GM12878 (cell line): ENCODE results near the gene OPN5. TPM values are rescaled to one million over a fixed set of nuclear protein-coding genes. Genes with fewer than 3 reads are reported as not detected.
"Not testable (repeated sequence)": the region's sequence is repeated elsewhere in the genome, so short reads cannot be mapped to it uniquely, and the experiment has no call there.

ENCODE experiments used
- ATAC-seq: fragments of 200-7000 bp; cut with Tn5 transposase; 3 replicates; pipeline ENCODE4 v1.9.1; 2020; ENCODE audit warnings: mild to moderate bottlenecking, moderate library complexity
- BruUV-seq: library from RNA; stranded (reverse); fragments of 400-500 nt; replicated peaks from 2 replicates; lab custom pipeline; 2021; lab: Mats Ljungman, UMichigan
- CTCF ChIA-PET: fragments of 300-600 bp; sonication (Branson Sonifier 250); formaldehyde crosslinking; extraction: SDS; loops from one replicate; lab custom pipeline; 2021; ENCODE audit warnings: inconsistent platforms; lab: Yijun Ruan, JAX
- POLR2A ChIA-PET: fragments of 350-600 bp; formaldehyde crosslinking; extraction: SDS; loops from one replicate; lab custom pipeline; 2021; ENCODE audit warnings: inconsistent platforms; lab: Charles Lee
- RAD21 ChIA-PET: fragments of 300-600 bp; sonication (Branson Sonifier 250); formaldehyde crosslinking; loops from one replicate; lab custom pipeline; 2023; ENCODE audit warnings: antibody characterized with exemption; ENCODE audit not compliant: unreplicated experiment; lab: Charles Lee
- SMC1A ChIA-PET: fragments of 300-600 bp; sonication (Branson Sonifier 250); formaldehyde crosslinking; loops from one replicate; lab custom pipeline; 2023; ENCODE audit not compliant: unreplicated experiment, uncharacterized antibody; lab: Charles Lee
- DNase-seq: peaks from one replicate; pipeline ENCODE4 v3.0.0-alpha.2; 2011; ENCODE audit warnings: low read depth, low spot score
- FAIRE-seq: peaks from 3 replicates; lab custom pipeline; 2011; peaks lifted over from hg19 to GRCh38; lab: Jason Lieb, UNC
- H2AFZ ChIP-seq: 2 replicates; pipeline ENCODE4 v1.6.0; 2011; ENCODE audit warnings: low read depth, low read length, control low read depth; ENCODE audit not compliant: control insufficient read depth
- H3K27ac ChIP-seq: 2 replicates; pipeline ENCODE4 v1.5.1; 2011; ENCODE audit warnings: control low read depth; ENCODE audit not compliant: control insufficient read depth, insufficient read depth
- H3K27me3 ChIP-seq, 2 experiments: replicated peaks in 1 of 2; 2 replicates each; pipeline versions ENCODE4 v1.6.0 to v1.6.1; 2011; ENCODE audit warnings: low read length in 1 of 2; ENCODE audit not compliant: control insufficient read depth in 2 of 2, insufficient read depth in 2 of 2
- H3K36me3 ChIP-seq, 2 experiments: 2 replicates each; pipeline ENCODE4 v1.5.1; 2011; ENCODE audit warnings: low read length in 1 of 2; ENCODE audit not compliant: control insufficient read depth in 2 of 2, insufficient read depth in 2 of 2
- H3K4me1 ChIP-seq: 2 replicates; pipeline ENCODE4 v1.6.1; 2011; ENCODE audit warnings: mild to moderate bottlenecking, low read length, moderate library complexity, mixed read lengths; ENCODE audit not compliant: control insufficient read depth, insufficient read depth
- H3K4me2 ChIP-seq: 2 replicates; pipeline ENCODE4 v1.6.0; 2011; ENCODE audit warnings: control low read depth; ENCODE audit not compliant: control insufficient read depth, insufficient read depth
- H3K4me3 ChIP-seq: fragments of 200-600 bp; sonication (generic); 2 replicates; pipeline ENCODE4 v1.5.1; 2016
- H3K79me2 ChIP-seq: 2 replicates; pipeline ENCODE4 v1.6.0; 2011; ENCODE audit warnings: low read length; ENCODE audit not compliant: control insufficient read depth, insufficient read depth
- H3K9ac ChIP-seq: 2 replicates; pipeline ENCODE4 v1.8.0; 2011; ENCODE audit warnings: low read length, control low read depth, mixed read lengths; ENCODE audit not compliant: control insufficient read depth, insufficient read depth
- H3K9me3 ChIP-seq: replicated peaks from 3 replicates; pipeline ENCODE4 v1.5.1; 2011; ENCODE audit warnings: mild to moderate bottlenecking, low read length; ENCODE audit not compliant: control insufficient read depth, insufficient read depth
- H4K20me1 ChIP-seq: 2 replicates; pipeline ENCODE4 v1.6.0; 2011; ENCODE audit not compliant: control insufficient read depth, insufficient read depth
- BACH1 ChIP-seq: fragments of 450-650 bp; IDR thresholded peaks from 2 replicates; pipeline ENCODE4 v1.6.1; 2017; ENCODE audit warnings: mild to moderate bottlenecking, borderline replicate concordance
- BCL11A ChIP-seq: IDR thresholded peaks from 2 replicates; pipeline ENCODE4 v1.6.1; 2011; ENCODE audit warnings: low read depth, low read length
- BHLHE40 ChIP-seq, 2 experiments: fragments of 450-650 bp in 1 of 2; IDR thresholded peaks; 2 replicates each; pipeline ENCODE4 v1.6.1; 2011 to 2017; ENCODE audit warnings: low read depth in 2 of 2, borderline replicate concordance in 1 of 2, improper control_type of control experiment in 1 of 2, low read length in 1 of 2, mild to moderate bottlenecking in 1 of 2
- ESRRA ChIP-seq: IDR thresholded peaks from 2 replicates; pipeline ENCODE4 v1.6.1; 2012; ENCODE audit warnings: mild to moderate bottlenecking, low read length, improper control_type of control experiment
- ETV6 ChIP-seq, 2 experiments: fragments of 450-650 bp in 1 of 2; IDR thresholded peaks in 1 of 2; conservative IDR thresholded peaks in 1 of 2; 2 replicates each; pipeline ENCODE4 v1.6.1; 2014; ENCODE audit warnings: antibody characterized with exemption in 1 of 2, borderline replicate concordance in 1 of 2, low read depth in 1 of 2, mild to moderate bottlenecking in 1 of 2, moderate library complexity in 1 of 2
- MTA3 ChIP-seq: IDR thresholded peaks from 2 replicates; pipeline ENCODE4 v1.6.1; 2012; ENCODE audit warnings: low read length, inconsistent platforms, borderline replicate concordance
- NBN ChIP-seq: fragments of 450-650 bp; IDR thresholded peaks from 2 replicates; pipeline ENCODE4 v1.6.1; 2016
- WGBS: methylation state at CpG from one replicate; pipeline ENCODE4 v1.1.6; 2016; ENCODE audit warnings: low lambda C conversion rate; ENCODE audit not compliant: insufficient replicate concordance, insufficient coverage; ENCODE audit errors: missing lambda C conversion rate; 5-methylcytosine and 5-hydroxymethylcytosine counted together
- in situ Hi-C: fragments of 300-500 bp; cut with MboI; formaldehyde crosslinking; loops from 9 replicates; pipeline ENCODE4 v1.14.3; 2018; ENCODE audit warnings: mixed read lengths
- intact Hi-C: fragments of 100-400 bp; cut with micrococcal nuclease; formaldehyde crosslinking; loops from one replicate; pipeline ENCODE4 v1.14.2; 2022; ENCODE audit not compliant: unreplicated experiment
- polyA plus RNA-seq, 11 experiments: library from polyadenylated mRNA; depleted of rRNA in 4 of 11; unstranded in 6 of 11; stranded (reverse) in 5 of 11; fragments of >200 nt; fragmentation: Nextera tagmentation in 4 of 11; fragmentation: Illumina TruSeq in 1 of 11; extraction: Ambion mirVana in 4 of 11; extraction: Trizol in 1 of 11; gene quantifications; 1 replicate in 1 of 11; 2 replicates in 10 of 11; pipeline versions ENCODE4 v1.2.1 to v1.2.3, GENCODE V29; 2011 to 2016; ENCODE audit warnings: inconsistent platforms in 2 of 11, missing spikeins in 2 of 11, low read depth in 1 of 11
- total RNA-seq, 4 experiments: library from RNA; depleted of rRNA in 3 of 4; stranded (reverse); fragments of >200 nt in 3 of 4; fragmentation: Illumina TruSeq in 1 of 4; extraction: Trizol in 1 of 4; gene quantifications; 2 replicates each; pipeline versions ENCODE4 v1.2.1 to v1.2.3, GENCODE V29; 2013 to 2021

The OPN5 gene
- total and polyA plus RNA-seq, 10 of the 15 experiments (the other 5 are each of a cell fraction or from before 2014, with no cell fraction given), result not detected

DNA sequence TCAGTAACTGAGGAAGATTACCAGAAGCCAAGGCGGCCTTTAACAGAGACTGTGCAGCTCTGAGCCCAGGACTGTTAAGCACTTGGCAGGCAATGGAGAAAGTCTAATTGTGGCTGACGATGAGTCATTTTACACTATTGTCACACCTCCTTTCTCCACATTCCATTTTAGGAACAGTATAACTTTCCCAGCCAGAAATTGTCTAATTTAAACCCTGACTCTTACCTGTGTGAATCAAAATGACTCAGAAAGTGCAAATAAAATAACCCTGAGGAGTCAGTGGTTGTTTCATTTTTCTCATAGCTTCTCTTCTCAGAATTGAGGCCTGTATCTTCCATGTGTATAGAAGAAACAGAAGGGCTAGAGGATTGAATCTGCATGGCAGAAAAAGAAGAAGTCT, 40.0 kb upstream of the OPN5 start (continued):
- TF ChIP-seq MTA3, result peak; percentile 79
- no peak for TF ChIP-seq BACH1
- TF ChIP-seq BCL11A, result no peak
- TF ChIP-seq, all 136 proteins: peak for 32

GRCh38 chr6:47743744-47744143, 38.1 kb upstream of the OPN5 start:
- Histone ChIP-seq H3K9ac (no peak overlapping the region), H3K36me3 (no peaks in the 10 kb centered on the region), H3K4me2 (no peak overlapping the region), H2AFZ (no peak overlapping the region), H3K4me1 (peaks cover 4% of the 10 kb centered on the region; the same call in 1 of the 2 replicates), H4K20me1 (no peaks in the 10 kb centered on the region), H3K9me3 (no peaks in the 10 kb centered on the region), H3K4me3 (no peak overlapping the region), H3K27ac (no peak overlapping the region), H3K27me3 (no peaks in the 10 kb centered on the region), H3K79me2 (no peaks in the 10 kb centered on the region)
- no TSS peak for BruUV-seq
- intact Hi-C loops, result no loop called here
- DNase-seq (no peak), FAIRE-seq (no peak), ATAC-seq (no peak)
- in situ Hi-C loops, result no loop called here
- CTCF ChIA-PET, result no interaction called here
- POLR2A ChIA-PET, result no interaction called here
- TF ChIP-seq NBN (no peak), ETV6 (conservative IDR thresholded peaks at IDR 0.05 in 1 of 2, IDR thresholded peaks at IDR 0.05 in 1 of 2; ENCODE audit: borderline replicate concordance in 1 of 2, low read depth in 1 of 2) (no peak), BHLHE40 (IDR thresholded peaks at IDR 0.05; ENCODE audit: borderline replicate concordance in 1 of 2, low read depth in 2 of 2, low read length in 1 of 2) (no peak), ESRRA (no peak)
- RAD21 ChIA-PET, result interaction anchor here (0.6 kb wide), 1 partner anchor 12 kb away, joined by 4 read pairs; no protein-coding TSS in a partner anchor
- SMC1A ChIA-PET, result no interaction called here

- POLR2A ChIA-PET, H3K4me3 ChIP-seq, H3K4me2 ChIP-seq, SMC1A ChIA-PET, H3K27ac ChIP-seq, H3K9me3 ChIP-seq, BruUV-seq, H3K4me1 ChIP-seq, CTCF ChIA-PET, FAIRE-seq, H2AFZ ChIP-seq, H3K36me3 ChIP-seq, in situ Hi-C loops, RAD21 ChIA-PET, DNase-seq, H3K27me3 ChIP-seq, H4K20me1 ChIP-seq, H3K79me2 ChIP-seq, ATAC-seq, intact Hi-C loops, H3K9ac ChIP-seq: not testable (repeated sequence)
- 34% methylated on average over 3 of the region's 3 CpGs for WGBS
These were observed 36.6 kb upstream of the OPN5 start for GRCh38 chr6:47745269-47745668.
